Left kidney (tissue), 2 donors: ENCODE measurements around the gene PBRM1. TPM values are rescaled to one million over a fixed set of nuclear protein-coding genes. Genes with fewer than 3 reads are reported as not detected.
A peak's percentile ranks its signal among the peaks of the same experiment; 100 is the strongest.
"Not testable (repeated sequence)": the region's sequence is repeated elsewhere in the genome, so short reads cannot be mapped to it uniquely, and the experiment has no call there.

ENCODE experiments used
- DNase-seq: peaks from one replicate; pipeline ENCODE4 v3.0.0-alpha.2; 2013
- polyA plus RNA-seq: library from polyadenylated mRNA; unstranded; fragments of 120-200 nt; gene quantifications from one replicate; pipeline ENCODE4 v1.2.1, GENCODE V29; 2013; ENCODE audit not compliant: insufficient read length

PBRM1 gene
- polyA plus RNA-seq, 1 donor: 70.0 TPM

- DNase-seq: peak; percentile 97
Measured at GRCh38 chr3:52536369-52537164, 149.1 kb downstream of the PBRM1 start, which contains the start of gene UQCC5. TSS of gene UQCC5 (plus strand) at chr3:52536605. CDS start at chr3:52536756, 151 bp downstream.

- DNase-seq: no peak
Measured at GRCh38 chr3:52536112-52536368, 149.7 kb downstream of the PBRM1 start.

DNA sequence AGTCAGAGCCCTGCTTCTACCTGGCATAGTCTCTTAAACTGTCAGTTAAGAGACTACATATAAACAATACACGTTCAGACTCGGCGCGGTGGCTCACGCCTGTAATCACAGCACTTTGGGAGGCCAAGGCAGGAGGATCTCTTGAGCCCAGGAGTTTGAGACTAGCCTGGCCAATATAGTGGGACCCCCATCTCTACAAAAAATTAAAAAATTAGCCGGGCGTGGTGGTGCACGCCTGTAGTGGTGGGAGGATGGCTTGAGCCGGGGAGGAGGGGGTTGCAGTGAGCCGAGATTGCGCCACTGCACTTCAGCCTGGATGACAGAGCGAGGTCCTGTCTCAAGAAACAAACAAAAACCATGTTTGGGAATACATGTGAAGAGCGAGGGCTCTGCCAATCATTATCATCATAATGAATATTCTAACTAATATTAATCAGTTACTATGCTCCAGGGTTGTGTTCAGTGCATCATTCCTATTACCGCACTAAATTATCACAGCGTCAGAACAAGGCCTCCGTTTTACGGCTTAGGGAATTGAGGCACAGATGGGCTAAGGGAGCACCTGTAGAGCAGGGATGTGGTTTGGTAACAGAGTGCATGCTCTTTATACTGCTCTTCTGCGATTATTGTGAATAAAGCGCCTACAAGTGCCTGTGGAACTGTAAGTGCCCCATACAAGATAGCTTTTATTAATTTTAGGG is 150.2 kb downstream of the PBRM1 start:
- no peak for DNase-seq

DNA sequence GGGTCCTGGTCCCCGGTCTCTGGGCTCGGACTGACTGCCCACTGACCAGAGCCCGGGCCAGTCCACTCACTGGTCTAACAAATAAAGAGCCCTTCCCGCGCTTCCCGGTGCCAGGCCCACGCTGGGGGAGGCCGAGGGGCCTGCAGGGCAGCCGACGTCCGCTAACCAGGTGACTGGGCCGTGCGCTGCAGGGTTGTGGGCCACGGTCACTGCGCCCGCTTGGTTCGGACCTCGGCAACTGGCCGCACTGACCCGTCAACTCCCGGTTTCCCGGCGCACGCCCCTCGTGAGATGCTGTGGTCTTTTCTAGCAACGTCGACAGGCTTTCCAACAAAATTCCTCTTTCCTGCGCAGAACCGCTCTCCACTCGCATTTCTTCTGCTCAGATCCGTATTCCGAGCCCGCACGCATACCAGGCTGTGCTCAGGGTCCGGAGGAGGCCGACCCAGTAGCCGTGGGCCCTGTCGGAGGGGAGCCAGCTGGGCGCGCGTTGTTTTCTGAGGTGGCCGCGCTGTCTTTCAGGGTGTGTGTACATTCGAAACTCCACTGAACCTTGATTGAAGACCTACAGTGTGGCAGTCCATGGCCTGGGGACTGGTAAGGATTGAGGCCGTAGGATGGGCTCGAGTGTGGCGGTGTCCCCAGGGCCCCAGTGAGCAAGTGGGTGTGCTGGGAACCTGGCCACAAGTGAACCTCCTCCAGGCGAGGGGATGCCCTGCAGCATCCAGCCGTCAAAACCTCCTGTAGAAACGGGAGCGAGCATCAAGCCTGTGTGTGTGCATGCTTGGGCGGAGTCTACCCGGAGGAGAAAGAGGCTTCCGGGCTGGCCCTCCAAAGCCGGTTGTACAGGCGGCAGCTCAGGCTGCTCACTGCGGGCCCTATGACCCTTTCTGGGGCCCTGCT is 151.2 kb downstream of the PBRM1 start:
- DNase-seq: no peak

DNA sequence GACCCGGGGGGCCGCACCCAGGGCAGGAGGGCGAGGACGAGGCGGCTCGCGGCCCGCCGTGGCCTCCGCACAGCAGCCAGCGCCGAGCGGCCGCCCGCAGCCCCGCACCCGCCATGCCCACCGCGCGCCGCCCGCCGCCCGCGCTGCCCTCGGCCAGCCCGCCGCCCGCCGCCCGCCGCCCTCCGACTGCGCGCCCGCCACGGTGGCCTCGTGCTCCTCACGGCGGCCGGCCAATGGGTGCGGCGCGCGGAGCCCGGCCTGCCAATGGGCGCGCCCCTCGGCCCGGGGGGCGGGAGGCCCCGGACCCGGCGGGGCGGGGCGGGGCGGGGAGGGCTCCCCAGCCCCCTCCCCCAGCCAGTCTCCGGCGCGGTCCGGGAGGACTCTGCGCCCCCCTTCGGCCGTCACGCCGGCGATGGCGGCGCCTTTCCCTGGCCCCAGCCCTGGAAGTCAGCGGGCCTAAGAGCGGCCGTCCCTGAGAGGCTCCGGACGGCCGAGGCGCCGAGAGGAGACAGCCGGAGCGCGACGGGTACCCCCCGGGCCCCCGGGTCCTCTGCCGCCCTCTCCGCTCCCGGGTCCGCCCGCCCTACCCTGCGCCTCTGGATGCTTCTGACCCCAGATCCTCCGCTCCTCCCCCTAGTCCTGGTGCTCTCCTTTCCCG is 152.0 kb downstream of the PBRM1 start, which contains the start of gene NT5DC2:
Gene NT5DC2 (minus strand): TSS at position 235 of the 658 bp plus-strand sequence. CDS start 120 bp downstream, at position 115.
- DNase-seq: peak; percentile 73

- DNase-seq: no peak
Measured at GRCh38 chr3:52532838-52533622, 152.7 kb downstream of the PBRM1 start.

GRCh38 chr3:52532517-52532837 is 153.2 kb downstream of the PBRM1 start:
- DNase-seq: no peak

DNA sequence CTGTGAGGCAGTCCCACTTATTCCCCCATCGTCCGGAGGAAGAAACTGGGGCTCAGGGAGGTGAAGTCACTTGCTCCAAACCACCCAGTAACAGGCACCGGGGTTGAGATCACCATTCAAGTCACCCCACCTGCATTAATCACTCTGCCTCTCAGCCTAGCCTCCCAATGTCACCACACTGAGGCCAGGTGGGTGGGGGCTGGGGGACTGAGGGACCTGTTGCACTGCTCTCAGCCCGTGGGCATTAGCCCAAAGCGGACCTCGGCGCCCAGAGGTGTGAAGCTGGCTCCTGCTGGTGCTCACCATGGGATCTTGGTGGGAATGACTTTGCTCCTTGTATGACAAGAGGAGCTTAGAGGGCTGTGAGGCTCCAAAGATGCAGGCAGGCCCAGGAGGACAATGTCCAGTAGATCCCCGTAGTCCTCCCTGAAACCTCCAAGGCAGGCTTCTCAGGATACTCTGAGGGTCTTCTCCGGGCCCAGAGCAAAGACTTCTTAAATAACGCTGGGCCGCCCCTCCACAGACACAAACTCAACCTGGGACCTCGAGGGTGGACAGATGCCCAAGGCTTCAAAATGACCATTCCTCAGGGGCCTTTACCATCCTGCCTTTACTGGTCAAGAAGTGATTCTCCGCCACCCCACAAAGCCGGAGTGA is 153.7 kb downstream of the PBRM1 start:
- no peak for DNase-seq

DNA sequence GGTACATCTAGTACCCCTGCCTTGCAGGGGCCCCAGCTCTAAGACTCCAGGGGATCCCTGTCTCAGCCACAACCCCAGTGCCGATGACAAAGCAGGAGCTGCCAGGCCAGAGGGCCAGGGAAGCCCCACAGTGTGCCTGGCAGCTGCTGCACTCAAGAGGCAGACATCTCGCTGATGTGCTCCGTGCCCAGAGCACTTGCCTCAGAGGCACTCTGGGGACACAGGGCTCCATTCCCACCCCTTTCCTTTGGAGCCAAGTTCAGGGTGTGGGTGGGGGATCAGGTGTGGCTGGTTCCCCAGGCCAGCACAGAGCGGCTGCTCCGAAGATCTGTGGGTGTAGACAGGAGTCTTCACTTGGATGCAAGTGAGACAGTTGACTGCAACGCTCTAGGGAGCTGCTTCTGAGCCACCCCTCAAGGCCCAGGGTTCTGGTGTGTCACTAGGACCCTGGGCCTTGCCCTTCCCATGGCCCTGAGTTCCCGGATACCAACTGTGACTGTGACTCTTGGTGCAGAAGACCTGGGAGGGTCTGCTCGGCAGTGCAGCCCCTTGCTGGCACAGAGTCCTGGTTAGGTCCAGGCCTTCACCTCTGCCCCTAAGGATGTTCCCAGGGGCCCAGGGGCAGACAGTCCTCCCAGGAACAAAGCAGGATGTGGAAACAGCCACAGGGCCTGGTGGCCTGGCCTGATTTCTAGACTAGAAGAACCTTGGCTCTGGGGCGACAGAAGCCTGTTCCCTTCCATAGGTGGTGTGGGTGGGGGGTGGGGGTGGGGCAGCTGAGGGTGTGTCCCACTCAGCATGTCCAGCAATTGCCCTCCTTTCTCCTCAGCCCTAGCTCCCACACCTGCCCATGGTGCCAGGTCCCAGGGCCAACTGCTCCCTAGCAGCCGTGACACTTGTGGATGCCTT is 154.5 kb downstream of the PBRM1 start:
- DNase-seq: no peak

GRCh38 chr3:52529376-52530333 is 156.1 kb downstream of the PBRM1 start:
- no peak for DNase-seq

- no peak for DNase-seq
Measured at GRCh38 chr3:52528586-52529375, 156.9 kb downstream of the PBRM1 start.

DNA sequence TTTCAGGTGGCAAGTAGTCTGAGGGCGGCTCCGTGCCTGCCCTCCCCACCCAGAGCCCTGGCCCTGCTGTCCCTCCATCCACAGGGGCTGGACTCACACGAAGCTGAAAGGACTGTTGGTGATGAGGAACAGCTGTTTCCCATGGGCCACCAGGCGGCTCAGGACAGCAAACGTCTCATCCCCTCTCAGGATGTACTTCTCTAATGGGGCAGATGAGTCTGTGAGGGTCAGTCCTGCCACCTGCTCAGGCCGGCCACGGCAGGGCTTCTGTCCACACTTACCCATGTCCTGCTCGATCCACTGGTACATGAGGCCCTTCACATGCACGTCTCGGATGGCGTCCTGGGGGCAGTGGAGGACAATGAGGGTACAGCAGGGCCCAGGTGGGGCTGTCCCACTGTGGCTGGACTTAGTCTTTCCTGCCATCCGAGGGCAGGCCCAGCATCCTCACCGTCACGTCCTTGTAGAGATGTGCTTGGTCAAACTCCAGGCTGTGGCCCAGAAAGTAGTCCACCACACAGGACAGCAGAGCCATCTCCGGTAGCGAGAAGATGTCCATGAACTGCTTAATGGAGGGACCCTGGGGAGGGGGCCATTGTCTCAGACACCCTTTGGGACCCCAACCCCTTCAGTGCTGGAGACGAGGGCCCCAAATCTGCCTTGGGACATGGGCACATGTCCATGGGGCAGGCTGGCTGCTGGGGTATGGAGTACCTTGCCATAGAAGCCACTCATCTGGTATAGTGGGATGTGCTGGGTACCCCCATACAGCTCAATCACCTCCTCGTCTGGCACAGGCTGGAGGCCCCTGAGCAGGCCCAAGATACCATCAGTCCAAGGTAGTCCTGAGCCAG is 157.8 kb downstream of the PBRM1 start:
- no peak for DNase-seq

DNA sequence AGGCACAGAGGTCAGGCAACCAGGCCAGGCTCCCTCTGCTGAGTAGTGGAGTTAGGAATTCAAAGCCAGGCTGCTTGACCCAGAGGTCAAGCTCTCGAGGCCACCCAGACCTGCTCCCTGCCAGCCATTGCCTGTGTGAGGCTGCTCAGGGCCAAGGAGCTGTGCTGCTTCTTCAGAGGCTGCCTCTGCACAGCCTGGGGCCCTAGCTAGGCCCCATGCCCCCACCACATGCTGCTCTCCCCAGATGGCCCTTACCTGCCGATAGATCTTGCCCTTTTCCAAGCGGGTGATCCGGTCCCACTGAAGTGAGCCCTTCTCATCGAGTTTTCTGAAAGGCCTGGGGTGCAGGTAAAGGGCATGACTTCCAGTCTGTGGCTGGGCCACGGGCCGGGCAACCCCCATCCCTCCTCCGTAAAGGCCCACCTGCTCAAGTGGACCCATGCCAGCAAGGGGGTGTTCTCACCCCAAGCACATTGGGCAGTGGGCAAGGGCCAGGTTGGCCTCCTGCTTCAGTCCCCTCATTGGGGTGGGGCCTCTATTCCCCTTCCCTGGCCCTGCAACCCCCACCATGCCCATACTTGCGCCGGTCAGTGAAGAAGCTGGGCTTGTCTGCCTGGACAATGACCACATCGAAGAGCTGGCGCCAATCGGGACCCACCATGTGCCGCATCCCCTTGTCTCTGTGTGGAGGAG is 158.5 kb downstream of the PBRM1 start:
- DNase-seq: no peak

- DNase-seq: not testable (repeated sequence)
Measured at GRCh38 chr3:52526671-52527038, 159.1 kb downstream of the PBRM1 start.

DNA sequence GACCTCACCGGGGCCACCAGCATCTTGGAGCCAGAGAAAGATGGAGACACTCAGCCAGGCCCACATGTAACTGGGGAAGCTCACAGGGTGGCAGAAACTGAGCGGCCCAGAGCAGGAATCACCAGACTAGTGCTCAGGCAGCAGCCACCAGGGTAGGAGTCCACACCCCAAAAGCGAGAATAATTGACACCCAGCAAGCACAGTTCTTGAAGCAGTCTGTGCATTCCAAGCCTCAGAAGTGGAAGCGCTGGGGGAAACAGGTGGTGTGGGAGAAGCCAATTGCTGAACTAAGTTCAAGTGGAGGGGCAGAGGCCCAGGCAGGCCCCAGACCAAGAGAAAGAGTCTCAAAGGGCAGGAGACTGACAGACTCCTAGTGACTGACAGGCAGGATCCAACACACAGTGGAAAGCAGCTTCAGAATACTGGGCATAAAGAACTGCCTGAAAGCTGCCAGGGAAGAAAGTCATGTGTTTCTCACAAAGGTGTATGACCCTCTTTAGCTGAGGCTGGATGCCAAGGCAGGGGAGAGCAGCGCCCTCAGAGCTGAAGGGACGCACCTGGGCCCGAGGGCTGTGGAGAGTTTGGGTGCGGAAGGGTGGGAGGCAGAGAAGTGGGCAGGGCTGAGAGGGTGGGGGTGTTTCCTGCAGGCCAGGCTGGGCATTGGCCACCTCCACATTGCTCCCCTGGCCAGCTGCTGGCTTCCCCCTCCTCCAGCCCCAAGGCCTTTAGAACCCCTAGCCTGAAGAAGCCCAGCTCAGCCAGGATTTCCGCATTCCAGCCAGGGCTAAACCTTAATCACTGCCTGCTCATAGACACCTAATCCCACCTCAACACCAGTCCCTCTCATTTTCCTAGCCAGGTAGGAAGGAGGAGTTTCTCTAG is 159.8 kb downstream of the PBRM1 start:
- DNase-seq: no peak
